ENCODE results near the gene KCNE3.
A peak's percentile ranks its signal among the peaks of the same experiment; 100 is the strongest.

KCNE3 gene

DNA sequence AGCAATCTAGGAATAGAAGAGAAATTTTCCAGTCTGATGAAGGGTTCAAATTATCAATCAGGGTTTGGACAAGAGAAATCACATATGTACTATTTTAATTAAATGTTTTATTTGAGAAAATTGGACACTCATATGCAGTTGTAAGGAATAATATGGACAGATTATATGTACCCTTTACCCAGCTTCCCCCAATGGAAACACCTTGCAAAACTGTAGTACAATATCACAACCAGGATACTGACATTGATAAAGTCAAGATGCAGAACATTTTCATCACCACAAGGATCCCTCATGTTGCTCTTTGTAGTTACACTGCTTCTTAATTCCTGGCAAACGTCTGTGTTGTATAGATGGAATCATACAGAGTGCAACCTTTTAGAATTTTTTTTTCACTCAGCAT is 27.6 kb upstream of the KCNE3 start:
- Histone ChIP-seq H3K27ac (no peak overlapping the region), H3K9me3 (ENCODE audit: severe bottlenecking) (no peaks in the 10 kb centered on the region), H3K4me3 (ENCODE audit: low read depth, low read length) (no peak overlapping the region), H3K27me3 (ENCODE audit: insufficient read depth, low read depth, severe bottlenecking) (no peaks in the 10 kb centered on the region), H3K36me3 (peaks cover 3% of the 10 kb centered on the region)
- TF ChIP-seq, protein P1, sequence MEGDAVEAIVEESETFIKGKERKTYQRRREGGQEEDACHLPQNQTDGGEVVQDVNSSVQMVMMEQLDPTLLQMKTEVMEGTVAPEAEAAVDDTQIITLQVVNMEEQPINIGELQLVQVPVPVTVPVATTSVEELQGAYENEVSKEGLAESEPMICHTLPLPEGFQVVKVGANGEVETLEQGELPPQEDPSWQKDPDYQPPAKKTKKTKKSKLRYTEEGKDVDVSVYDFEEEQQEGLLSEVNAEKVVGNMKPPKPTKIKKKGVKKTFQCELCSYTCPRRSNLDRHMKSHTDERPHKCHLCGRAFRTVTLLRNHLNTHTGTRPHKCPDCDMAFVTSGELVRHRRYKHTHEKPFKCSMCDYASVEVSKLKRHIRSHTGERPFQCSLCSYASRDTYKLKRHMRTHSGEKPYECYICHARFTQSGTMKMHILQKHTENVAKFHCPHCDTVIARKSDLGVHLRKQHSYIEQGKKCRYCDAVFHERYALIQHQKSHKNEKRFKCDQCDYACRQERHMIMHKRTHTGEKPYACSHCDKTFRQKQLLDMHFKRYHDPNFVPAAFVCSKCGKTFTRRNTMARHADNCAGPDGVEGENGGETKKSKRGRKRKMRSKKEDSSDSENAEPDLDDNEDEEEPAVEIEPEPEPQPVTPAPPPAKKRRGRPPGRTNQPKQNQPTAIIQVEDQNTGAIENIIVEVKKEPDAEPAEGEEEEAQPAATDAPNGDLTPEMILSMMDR (IDR thresholded peaks at IDR 0.05; ENCODE audit: low read depth, low read length) = no peak
- no peak for DNase-seq

DNA sequence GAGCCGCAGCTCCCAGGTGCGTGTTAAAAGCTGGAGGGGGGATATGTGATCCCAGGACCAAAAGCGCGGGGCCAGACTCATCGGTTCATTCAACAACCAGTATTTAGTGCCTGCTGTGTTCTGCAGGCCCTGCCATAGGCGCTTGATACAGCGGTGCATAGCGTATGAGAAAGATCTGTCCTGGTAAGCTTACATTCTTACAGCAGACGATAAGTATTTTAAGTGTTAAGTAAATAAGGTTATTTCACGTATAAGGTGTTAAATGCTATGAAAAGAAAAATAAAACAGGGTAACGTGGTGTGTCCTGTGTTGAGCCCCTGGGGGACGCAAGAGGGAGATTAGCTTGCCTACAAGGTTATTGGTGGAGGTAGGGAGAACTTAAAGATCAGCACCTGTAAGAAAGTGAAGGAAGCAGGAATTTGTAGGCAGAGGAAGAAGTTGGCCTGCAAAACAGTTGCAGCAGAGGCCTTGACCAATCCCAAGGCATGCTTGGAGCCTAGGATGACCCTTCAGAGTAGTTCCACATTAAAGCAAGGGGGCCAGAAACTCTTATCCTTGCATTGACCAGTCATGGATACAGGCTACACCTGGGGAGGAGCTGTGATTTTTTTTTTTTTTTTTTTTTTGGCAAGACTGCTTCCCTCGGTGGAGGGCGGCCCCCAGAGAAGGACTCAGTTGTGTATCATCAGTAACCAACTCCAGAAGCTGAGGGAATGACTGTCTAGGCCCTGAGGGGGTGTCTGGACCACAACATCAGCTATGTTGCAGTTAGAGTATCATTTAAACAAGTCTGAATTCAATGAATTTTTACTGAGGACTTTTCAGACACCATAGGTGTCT is 26.7 kb upstream of the KCNE3 start:
- Histone ChIP-seq H3K27ac (peak overlapping the region; percentile 98), H3K36me3 (peaks cover 3% of the 10 kb centered on the region), H3K9me3 (ENCODE audit: severe bottlenecking) (no peaks in the 10 kb centered on the region), H3K4me3 (ENCODE audit: low read depth, low read length) (peak overlapping the region; percentile 80), H3K27me3 (ENCODE audit: insufficient read depth, low read depth, severe bottlenecking) (no peaks in the 10 kb centered on the region)
- no peak for DNase-seq
- TF ChIP-seq, protein P1 (IDR thresholded peaks at IDR 0.05; ENCODE audit: low read depth, low read length) = no peak

DNA sequence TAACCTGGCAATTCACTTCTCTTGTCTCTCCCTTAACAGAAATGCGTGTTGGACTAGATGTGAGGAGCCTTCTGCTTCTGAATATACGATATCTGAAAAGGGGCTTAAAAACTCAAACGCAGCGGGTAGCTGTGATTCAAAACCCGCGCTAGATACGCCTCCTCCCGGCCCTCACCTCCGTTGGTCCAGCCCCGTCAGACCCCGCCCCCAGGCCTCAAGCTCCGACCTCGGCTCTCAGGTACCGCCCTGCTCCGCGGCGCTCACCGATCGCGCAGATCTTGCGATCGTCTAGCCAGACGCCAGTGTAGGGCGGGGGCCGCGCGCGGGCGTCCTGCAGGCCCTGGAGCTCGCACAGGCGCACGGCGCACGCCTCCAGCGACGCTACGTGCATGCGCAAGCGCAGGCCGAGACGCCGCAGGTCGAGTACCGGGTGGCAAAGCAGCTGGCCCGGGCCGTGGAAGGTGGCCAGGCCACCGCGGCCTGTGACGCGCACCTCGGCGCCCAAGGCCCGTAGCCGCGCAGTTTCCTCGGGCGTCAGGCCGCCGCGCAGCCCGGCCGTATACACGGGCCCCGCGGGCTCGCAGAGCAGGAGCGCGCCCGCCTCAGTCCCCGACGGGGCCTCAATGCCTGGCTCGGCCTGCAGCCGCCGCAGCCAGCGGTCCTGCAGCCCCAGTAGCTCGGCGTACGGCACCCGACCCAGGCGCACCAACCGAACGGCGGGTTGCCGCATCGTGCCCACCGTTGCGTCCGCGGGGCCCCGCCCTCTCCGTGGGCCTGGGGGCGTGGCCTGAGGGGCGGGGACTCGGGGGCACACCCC is 25.8 kb upstream of the KCNE3 start, which contains the start of gene LIPT2:
TSS of gene LIPT2 (minus strand) at position 751 of the 817 bp plus-strand sequence. CDS start at position 730, 21 bp downstream.
- no peaks in the 10 kb centered on the region for H3K9me3 ChIP-seq (ENCODE audit: severe bottlenecking)
- TF ChIP-seq, protein P1 (IDR thresholded peaks at IDR 0.05; ENCODE audit: low read depth, low read length) = no peak
- H3K27me3 ChIP-seq (ENCODE audit: insufficient read depth, low read depth, severe bottlenecking) = no peaks in the 10 kb centered on the region
- peak within 1 kb of the TSS; percentile 80 for H3K4me3 ChIP-seq (ENCODE audit: low read depth, low read length)
- H3K27ac ChIP-seq = peak within 1 kb of the TSS; percentile 98
- peaks cover 3% of the 10 kb centered on the region for H3K36me3 ChIP-seq
- peak; percentile 98 for DNase-seq

DNA sequence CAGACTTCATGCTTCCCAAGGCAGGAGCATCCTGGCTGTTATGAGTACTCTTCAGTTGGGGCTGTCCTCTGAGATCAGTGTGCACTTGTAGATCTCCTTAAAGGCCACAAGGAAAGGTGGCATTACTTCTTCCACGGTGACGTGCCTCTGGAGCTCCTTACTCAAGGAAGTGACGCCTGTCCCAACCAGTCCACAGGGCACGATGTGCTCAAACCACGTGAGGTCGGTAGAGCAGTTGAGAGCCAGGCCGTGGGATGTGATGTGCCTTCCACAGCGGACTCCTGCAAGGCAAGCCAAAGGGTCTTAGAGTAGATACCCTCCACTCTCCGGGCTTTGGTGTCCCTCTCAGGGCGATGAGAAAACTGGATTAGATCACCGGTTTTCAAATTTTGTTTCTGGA is 24.7 kb upstream of the KCNE3 start:
- no peaks in the 10 kb centered on the region for H3K27me3 ChIP-seq (ENCODE audit: insufficient read depth, low read depth, severe bottlenecking)

DNA sequence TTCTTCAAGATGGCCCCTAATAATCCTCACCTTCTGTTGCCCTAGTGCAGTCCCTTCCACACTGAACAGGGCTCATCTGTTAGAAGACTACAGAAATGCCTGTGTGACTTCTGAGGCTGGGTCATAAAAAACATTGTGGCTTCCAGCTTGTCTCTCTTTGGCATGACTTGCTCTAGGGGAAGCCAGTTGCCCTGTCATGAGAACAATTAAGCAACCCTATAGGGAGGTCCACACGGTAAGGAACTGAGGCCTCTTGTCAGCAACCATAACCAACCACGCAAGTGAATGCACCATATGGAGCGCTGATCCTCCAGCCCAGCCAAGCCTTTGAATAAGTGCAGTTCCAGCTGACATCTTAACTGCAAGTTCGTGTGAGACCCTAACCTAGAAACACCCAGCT is 23.6 kb upstream of the KCNE3 start:
- TF ChIP-seq, protein P1 (IDR thresholded peaks at IDR 0.05; ENCODE audit: low read depth, low read length) = no peak
- peaks cover 3% of the 10 kb centered on the region for H3K36me3 ChIP-seq
- H3K4me3 ChIP-seq (ENCODE audit: low read depth, low read length) = no peak overlapping the region
- H3K27ac ChIP-seq = no peak overlapping the region
- DNase-seq = no peak
- no peaks in the 10 kb centered on the region for H3K27me3 ChIP-seq (ENCODE audit: insufficient read depth, low read depth, severe bottlenecking)
- no peaks in the 10 kb centered on the region for H3K9me3 ChIP-seq (ENCODE audit: severe bottlenecking)

More for the DNA sequence above, 24.7 kb upstream of the KCNE3 start:
- TF ChIP-seq, protein P1 (IDR thresholded peaks at IDR 0.05; ENCODE audit: low read depth, low read length) = no peak
- Histone ChIP-seq H3K27ac (peak overlapping the region; percentile 98; the same call in 1 of the 2 replicates), H3K4me3 (ENCODE audit: low read depth, low read length) (no peak overlapping the region), H3K9me3 (ENCODE audit: severe bottlenecking) (no peaks in the 10 kb centered on the region), H3K36me3 (peaks cover 3% of the 10 kb centered on the region)
- no peak for DNase-seq

Data from WERI-Rb-1 (cell line).